Measurements from ENCODE around the gene SIGMAR1.

DNA sequence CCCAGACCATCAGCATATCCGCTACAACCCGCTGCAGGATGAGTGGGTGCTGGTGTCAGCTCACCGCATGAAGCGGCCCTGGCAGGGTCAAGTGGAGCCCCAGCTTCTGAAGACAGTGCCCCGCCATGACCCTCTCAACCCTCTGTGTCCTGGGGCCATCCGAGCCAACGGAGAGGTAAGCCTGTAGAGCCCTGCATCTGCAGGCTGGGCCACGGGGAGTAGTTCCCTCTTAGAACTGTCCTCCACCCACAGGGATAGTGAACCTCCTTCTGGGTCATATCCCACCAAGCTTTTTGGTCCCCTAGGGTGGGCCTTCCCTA is 9.5 kb upstream of the SIGMAR1 start:
- TF ChIP-seq, protein P1, sequence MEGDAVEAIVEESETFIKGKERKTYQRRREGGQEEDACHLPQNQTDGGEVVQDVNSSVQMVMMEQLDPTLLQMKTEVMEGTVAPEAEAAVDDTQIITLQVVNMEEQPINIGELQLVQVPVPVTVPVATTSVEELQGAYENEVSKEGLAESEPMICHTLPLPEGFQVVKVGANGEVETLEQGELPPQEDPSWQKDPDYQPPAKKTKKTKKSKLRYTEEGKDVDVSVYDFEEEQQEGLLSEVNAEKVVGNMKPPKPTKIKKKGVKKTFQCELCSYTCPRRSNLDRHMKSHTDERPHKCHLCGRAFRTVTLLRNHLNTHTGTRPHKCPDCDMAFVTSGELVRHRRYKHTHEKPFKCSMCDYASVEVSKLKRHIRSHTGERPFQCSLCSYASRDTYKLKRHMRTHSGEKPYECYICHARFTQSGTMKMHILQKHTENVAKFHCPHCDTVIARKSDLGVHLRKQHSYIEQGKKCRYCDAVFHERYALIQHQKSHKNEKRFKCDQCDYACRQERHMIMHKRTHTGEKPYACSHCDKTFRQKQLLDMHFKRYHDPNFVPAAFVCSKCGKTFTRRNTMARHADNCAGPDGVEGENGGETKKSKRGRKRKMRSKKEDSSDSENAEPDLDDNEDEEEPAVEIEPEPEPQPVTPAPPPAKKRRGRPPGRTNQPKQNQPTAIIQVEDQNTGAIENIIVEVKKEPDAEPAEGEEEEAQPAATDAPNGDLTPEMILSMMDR (IDR thresholded peaks at IDR 0.05): peak; percentile 61
- TF ChIP-seq ZFX (IDR thresholded peaks at IDR 0.05; ENCODE audit: borderline replicate concordance): no peak
